ENCODE results near the gene HOXA9.

Gene HOXA9

GRCh38 chr7:27183682-27184336 is 18.5 kb upstream of the HOXA9 start:
- no peak for TF ChIP-seq POLR2A (IDR thresholded peaks at IDR 0.05; ENCODE audit: extremely low read depth, insufficient read length)
- peak; percentile 68 for TF ChIP-seq MYC (IDR thresholded peaks at IDR 0.05; ENCODE audit: low read depth, low read length)
- peak; percentile 16 for TF ChIP-seq CTCF (IDR thresholded peaks at IDR 0.05; ENCODE audit: low read depth, low read length)
- TF ChIP-seq MAX (IDR thresholded peaks at IDR 0.05; ENCODE audit: low read depth, low read length), result peak; percentile 78
- peak overlapping the region; percentile 74 for H3K4me3 ChIP-seq (ENCODE audit: low read depth, low read length)
- peak; percentile 78 for DNase-seq (ENCODE audit: low read depth)

- TF ChIP-seq POLR2A (IDR thresholded peaks at IDR 0.05; ENCODE audit: extremely low read depth, insufficient read length) (no peak), MYC (IDR thresholded peaks at IDR 0.05; ENCODE audit: low read depth, low read length) (no peak), CTCF (IDR thresholded peaks at IDR 0.05; ENCODE audit: low read depth, low read length) (no peak), MAX (IDR thresholded peaks at IDR 0.05; ENCODE audit: low read depth, low read length) (no peak)
- H3K4me3 ChIP-seq (ENCODE audit: low read depth, low read length), result peak overlapping the region; percentile 74
- DNase-seq (ENCODE audit: low read depth), result peak; percentile 61
Measured at GRCh38 chr7:27182861-27183681, 17.7 kb upstream of the HOXA9 start.

- no peak for TF ChIP-seq MYC (IDR thresholded peaks at IDR 0.05; ENCODE audit: low read depth, low read length)
- TF ChIP-seq POLR2A (IDR thresholded peaks at IDR 0.05; ENCODE audit: extremely low read depth, insufficient read length), result no peak
- no peak for TF ChIP-seq MAX (IDR thresholded peaks at IDR 0.05; ENCODE audit: low read depth, low read length)
- no peak for DNase-seq (ENCODE audit: low read depth)
- no peak overlapping the region for H3K4me3 ChIP-seq (ENCODE audit: low read depth, low read length)
Measured at GRCh38 chr7:27182285-27182841, 17.0 kb upstream of the HOXA9 start.

GRCh38 chr7:27181795-27182275 is 16.5 kb upstream of the HOXA9 start:
- no peak for DNase-seq (ENCODE audit: low read depth)
- no peak for TF ChIP-seq MAX (IDR thresholded peaks at IDR 0.05; ENCODE audit: low read depth, low read length)
- no peak for TF ChIP-seq POLR2A (IDR thresholded peaks at IDR 0.05; ENCODE audit: extremely low read depth, insufficient read length)
- TF ChIP-seq MYC (IDR thresholded peaks at IDR 0.05; ENCODE audit: low read depth, low read length), result no peak
- TF ChIP-seq CTCF (IDR thresholded peaks at IDR 0.05; ENCODE audit: low read depth, low read length), result no peak
- H3K4me3 ChIP-seq (ENCODE audit: low read depth, low read length), result no peak overlapping the region

- H3K4me3 ChIP-seq (ENCODE audit: low read depth, low read length), result no peak overlapping the region
- TF ChIP-seq POLR2A (IDR thresholded peaks at IDR 0.05; ENCODE audit: extremely low read depth, insufficient read length), result no peak
- no peak for TF ChIP-seq MYC (IDR thresholded peaks at IDR 0.05; ENCODE audit: low read depth, low read length)
- no peak for TF ChIP-seq CTCF (IDR thresholded peaks at IDR 0.05; ENCODE audit: low read depth, low read length)
- no peak for TF ChIP-seq MAX (IDR thresholded peaks at IDR 0.05; ENCODE audit: low read depth, low read length)
- no peak for DNase-seq (ENCODE audit: low read depth)
Measured at GRCh38 chr7:27180431-27181420, 15.4 kb upstream of the HOXA9 start.

All from NB4 (cell line).